GM18498 (cell line): ENCODE measurements around the gene ITGB3BP.
"Not testable (repeated sequence)": the region's sequence is repeated elsewhere in the genome, so short reads cannot be mapped to it uniquely, and the experiment has no call there.

Experiments used
- ATAC-seq: cut with Tn5 transposase; IDR thresholded peaks from one replicate; pipeline ENCODE4 v1.9.1; 2021; ENCODE audit warnings: mild to moderate bottlenecking, moderate library complexity; ENCODE audit not compliant: unreplicated experiment

Gene ITGB3BP

GRCh38 chr1:63509718-63510117, 13.3 kb downstream of the ITGB3BP start:
- no peak for ATAC-seq

- ATAC-seq = no peak
These were observed 16.2 kb downstream of the ITGB3BP start for GRCh38 chr1:63506782-63507181.

GRCh38 chr1:63501256-63501655, 21.8 kb downstream of the ITGB3BP start:
- ATAC-seq = no peak

- ATAC-seq = no peak
These were observed 24.9 kb downstream of the ITGB3BP start for GRCh38 chr1:63498106-63498505.

GRCh38 chr1:63497577-63497976, 25.4 kb downstream of the ITGB3BP start:
- no peak for ATAC-seq

- no peak for ATAC-seq
These were observed 35.5 kb downstream of the ITGB3BP start for GRCh38 chr1:63487336-63488065.

GRCh38 chr1:63486629-63487028, 36.4 kb downstream of the ITGB3BP start:
- ATAC-seq = no peak

- ATAC-seq = no peak
These were observed 43.0 kb downstream of the ITGB3BP start for GRCh38 chr1:63480057-63480456.

- ATAC-seq = no peak
These were observed 47.3 kb downstream of the ITGB3BP start for GRCh38 chr1:63475761-63476160.

GRCh38 chr1:63468683-63469082, 54.3 kb downstream of the ITGB3BP start:
- not testable (repeated sequence) for ATAC-seq

GRCh38 chr1:63466759-63467158, 56.3 kb downstream of the ITGB3BP start:
- no peak for ATAC-seq

GRCh38 chr1:63466181-63466580, 56.8 kb downstream of the ITGB3BP start:
- ATAC-seq = no peak

- no peak for ATAC-seq
These were observed 59.8 kb downstream of the ITGB3BP start for GRCh38 chr1:63463248-63463647.

- ATAC-seq = no peak
These were observed 61.3 kb downstream of the ITGB3BP start for GRCh38 chr1:63461661-63462230.

GRCh38 chr1:63458750-63459149, 64.3 kb downstream of the ITGB3BP start:
- ATAC-seq = no peak

GRCh38 chr1:63454269-63454668, 68.8 kb downstream of the ITGB3BP start:
- ATAC-seq = no peak

GRCh38 chr1:63453232-63453631, 69.8 kb downstream of the ITGB3BP start:
- ATAC-seq = no peak

- ATAC-seq = no peak
These were observed 72.6 kb downstream of the ITGB3BP start for GRCh38 chr1:63450416-63450815.

- ATAC-seq = no peak
These were observed 74.2 kb downstream of the ITGB3BP start for GRCh38 chr1:63448731-63449246.

- no peak for ATAC-seq
These were observed 80.9 kb downstream of the ITGB3BP start for GRCh38 chr1:63442141-63442475.

- no peak for ATAC-seq
These were observed 87.9 kb downstream of the ITGB3BP start for GRCh38 chr1:63435161-63435560.

- ATAC-seq = no peak
These were observed 93.7 kb downstream of the ITGB3BP start for GRCh38 chr1:63429281-63429680.

GRCh38 chr1:63428815-63429214, 94.2 kb downstream of the ITGB3BP start:
- no peak for ATAC-seq
